Measurements from ENCODE around the gene TMC6. TPM values are rescaled to one million over a fixed set of nuclear protein-coding genes. Genes with fewer than 3 reads are reported as not detected.

TMC6 gene
- polyA plus RNA-seq, 1 experiment: 0.51 TPM

DNA sequence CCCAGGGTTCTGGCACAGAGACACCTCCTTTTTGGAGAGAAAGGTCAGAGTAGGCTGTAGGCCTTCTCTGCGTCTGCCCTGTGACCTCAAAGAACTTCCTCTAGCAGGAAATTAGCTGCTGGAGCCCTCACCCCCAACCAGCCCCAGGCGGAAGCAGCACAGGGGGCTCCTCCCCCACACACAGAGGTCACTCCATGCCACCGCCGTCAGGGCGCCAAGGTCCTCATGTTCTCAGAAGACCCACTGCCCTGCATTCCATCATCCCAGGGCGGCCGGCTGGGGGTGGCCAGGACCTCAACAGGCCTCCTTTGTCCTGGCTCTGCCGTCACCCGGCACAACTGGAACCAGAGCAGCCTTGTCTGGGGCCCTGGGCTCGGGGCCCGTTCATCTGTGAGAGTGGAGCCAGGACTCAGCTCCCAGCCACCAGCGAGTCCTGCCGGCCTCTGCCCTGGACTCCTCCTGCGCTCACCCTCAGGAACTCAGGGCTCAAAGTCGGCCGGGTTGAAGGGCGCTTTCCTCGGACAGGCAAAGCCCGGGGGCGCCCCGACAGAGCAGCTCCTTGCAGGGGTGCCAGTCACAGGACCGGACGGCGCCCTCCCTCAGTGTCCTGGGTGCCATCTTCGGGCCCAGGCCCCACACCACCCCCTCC is 1.2 kb downstream of the TMC6 start:
- POLR2A ChIA-PET: interaction anchor here (0.6 kb wide), 1 partner anchor 15 kb away, joined by 5 read pairs; no protein-coding TSS in a partner anchor
- H3K4me3 ChIP-seq (ENCODE audit: low read depth, low read length): no peak overlapping the region

GRCh38 chr17:78126895-78127238 is 1.7 kb downstream of the TMC6 start:
- Histone ChIP-seq H3K27ac (ENCODE audit: low read depth, low read length) (no peak overlapping the region), H3K27me3 (ENCODE audit: control insufficient read depth, insufficient read depth, low read length) (peaks cover 27% of the 10 kb centered on the region), H3K9me3 (ENCODE audit: control insufficient read depth, insufficient read depth, low read length) (peaks cover 4% of the 10 kb centered on the region; the same call in 1 of the 2 replicates), H3K4me3 (ENCODE audit: low read depth, low read length) (no peak overlapping the region)
- no peak for DNase-seq (ENCODE audit: low read depth, low spot score)
- POLR2A ChIA-PET: no interaction called here
- CTCF ChIA-PET: no interaction called here
- TF ChIP-seq, protein P1, sequence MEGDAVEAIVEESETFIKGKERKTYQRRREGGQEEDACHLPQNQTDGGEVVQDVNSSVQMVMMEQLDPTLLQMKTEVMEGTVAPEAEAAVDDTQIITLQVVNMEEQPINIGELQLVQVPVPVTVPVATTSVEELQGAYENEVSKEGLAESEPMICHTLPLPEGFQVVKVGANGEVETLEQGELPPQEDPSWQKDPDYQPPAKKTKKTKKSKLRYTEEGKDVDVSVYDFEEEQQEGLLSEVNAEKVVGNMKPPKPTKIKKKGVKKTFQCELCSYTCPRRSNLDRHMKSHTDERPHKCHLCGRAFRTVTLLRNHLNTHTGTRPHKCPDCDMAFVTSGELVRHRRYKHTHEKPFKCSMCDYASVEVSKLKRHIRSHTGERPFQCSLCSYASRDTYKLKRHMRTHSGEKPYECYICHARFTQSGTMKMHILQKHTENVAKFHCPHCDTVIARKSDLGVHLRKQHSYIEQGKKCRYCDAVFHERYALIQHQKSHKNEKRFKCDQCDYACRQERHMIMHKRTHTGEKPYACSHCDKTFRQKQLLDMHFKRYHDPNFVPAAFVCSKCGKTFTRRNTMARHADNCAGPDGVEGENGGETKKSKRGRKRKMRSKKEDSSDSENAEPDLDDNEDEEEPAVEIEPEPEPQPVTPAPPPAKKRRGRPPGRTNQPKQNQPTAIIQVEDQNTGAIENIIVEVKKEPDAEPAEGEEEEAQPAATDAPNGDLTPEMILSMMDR (IDR thresholded peaks at IDR 0.05; ENCODE audit: low read depth, low read length): no peak

More for the DNA sequence above, 1.2 kb downstream of the TMC6 start:
- Histone ChIP-seq H3K9me3 (ENCODE audit: control insufficient read depth, insufficient read depth, low read length) (peaks cover 4% of the 10 kb centered on the region; the same call in 1 of the 2 replicates), H3K27me3 (ENCODE audit: control insufficient read depth, insufficient read depth, low read length) (peaks cover 29% of the 10 kb centered on the region), H3K27ac (ENCODE audit: low read depth, low read length) (no peak overlapping the region)
- TF ChIP-seq, protein P1 (IDR thresholded peaks at IDR 0.05; ENCODE audit: low read depth, low read length): no peak
- CTCF ChIA-PET: interaction anchor here (1.1 to 1.4 kb wide), 2 partner anchors 59 to 123 kb away, joined by 3 to 4 read pairs; partner anchors contain the start of genes AFMID and TK1
- DNase-seq (ENCODE audit: low read depth, low spot score): no peak

- H3K27ac ChIP-seq (ENCODE audit: low read depth, low read length): no peak overlapping the region
- peaks cover 23% of the 10 kb centered on the region for H3K27me3 ChIP-seq (ENCODE audit: control insufficient read depth, insufficient read depth, low read length)
- H3K9me3 ChIP-seq (ENCODE audit: control insufficient read depth, insufficient read depth, low read length): peaks cover 2% of the 10 kb centered on the region; the same call in 1 of the 2 replicates
- DNase-seq (ENCODE audit: low read depth, low spot score): no peak
- POLR2A ChIA-PET: no interaction called here
- TF ChIP-seq, protein P1 (IDR thresholded peaks at IDR 0.05; ENCODE audit: low read depth, low read length): no peak
- H3K4me3 ChIP-seq (ENCODE audit: low read depth, low read length): no peak overlapping the region
- CTCF ChIA-PET: no interaction called here
Measured at GRCh38 chr17:78125976-78126894, 2.3 kb downstream of the TMC6 start.

DNA sequence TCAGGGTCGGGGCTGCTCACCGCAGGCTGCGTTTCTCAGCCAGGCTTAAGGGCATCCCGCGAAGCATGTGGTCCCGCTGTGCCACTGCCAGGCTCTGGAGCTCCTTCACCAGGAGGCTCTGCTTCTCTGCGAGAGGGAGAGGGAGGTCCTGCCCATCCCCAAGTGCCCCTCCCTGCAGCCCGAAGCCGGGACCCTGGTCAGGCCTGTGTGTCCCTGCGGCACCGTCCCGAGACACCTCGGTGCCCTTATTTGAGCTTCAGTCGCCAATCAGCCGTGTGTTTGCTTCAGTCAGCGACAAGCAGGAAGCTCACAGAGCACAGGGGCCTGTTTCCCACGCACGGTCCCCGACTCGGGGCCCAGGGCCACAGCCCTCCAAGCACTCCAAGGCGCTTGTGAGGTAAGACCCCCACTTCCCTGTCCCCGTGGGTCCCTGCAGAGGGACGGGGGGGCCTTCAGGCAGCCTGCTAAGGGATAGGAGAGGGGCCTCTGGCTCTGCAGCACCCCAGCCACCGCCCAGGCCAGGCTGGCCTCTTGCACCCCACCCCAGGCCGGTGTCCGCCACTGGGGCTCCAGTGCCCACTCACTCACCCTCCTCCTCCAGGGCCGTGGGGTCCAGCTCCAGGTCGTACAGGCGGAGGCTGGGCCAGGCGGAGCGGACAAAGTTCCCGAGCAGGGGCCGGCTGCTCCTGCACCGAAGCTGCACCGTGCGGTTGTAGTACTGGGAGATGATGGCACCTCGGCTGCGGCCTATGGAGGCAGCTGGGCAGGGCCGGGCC is 3.2 kb downstream of the TMC6 start:
- Histone ChIP-seq H3K27me3 (ENCODE audit: control insufficient read depth, insufficient read depth, low read length) (peaks cover 15% of the 10 kb centered on the region), H3K4me3 (ENCODE audit: low read depth, low read length) (no peak overlapping the region), H3K9me3 (ENCODE audit: control insufficient read depth, insufficient read depth, low read length) (no peaks in the 10 kb centered on the region; the same call in 1 of the 2 replicates), H3K27ac (ENCODE audit: low read depth, low read length) (no peak overlapping the region)
- ChIA-PET CTCF (no interaction called here), POLR2A (no interaction called here)
- DNase-seq (ENCODE audit: low read depth, low spot score): no peak
- TF ChIP-seq, protein P1 (IDR thresholded peaks at IDR 0.05; ENCODE audit: low read depth, low read length): no peak
